ENCODE data around the gene OLFML1.

DNA sequence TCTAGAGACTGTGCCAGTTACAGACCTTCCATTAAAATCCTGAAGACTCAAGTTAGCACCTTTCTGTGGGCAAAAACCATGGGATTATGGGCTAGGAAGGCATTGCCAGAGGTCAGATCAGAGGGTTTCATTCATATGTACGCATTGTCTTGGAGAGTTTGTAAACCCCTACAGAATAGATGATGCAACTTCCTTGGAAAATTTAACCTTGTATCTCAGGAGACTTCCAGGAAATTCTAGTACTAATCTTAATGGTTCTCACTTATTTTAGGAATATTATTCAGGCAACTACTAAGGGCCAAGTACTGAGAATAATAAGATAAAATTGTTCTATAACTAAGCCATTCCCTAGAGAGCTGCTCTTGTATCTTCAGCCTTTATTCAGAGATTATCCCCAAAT, 6.9 kb downstream of the OLFML1 start:
- TF ChIP-seq POLR2A (IDR thresholded peaks at IDR 0.05) (no peak), POLR2AphosphoS5 (IDR thresholded peaks at IDR 0.05; ENCODE audit: insufficient read depth in 1 of 2, low read depth in 1 of 2) (no peak), CTCF (IDR thresholded peaks at IDR 0.05) (no peak)
